ENCODE data around the gene INS.

The INS gene

DNA sequence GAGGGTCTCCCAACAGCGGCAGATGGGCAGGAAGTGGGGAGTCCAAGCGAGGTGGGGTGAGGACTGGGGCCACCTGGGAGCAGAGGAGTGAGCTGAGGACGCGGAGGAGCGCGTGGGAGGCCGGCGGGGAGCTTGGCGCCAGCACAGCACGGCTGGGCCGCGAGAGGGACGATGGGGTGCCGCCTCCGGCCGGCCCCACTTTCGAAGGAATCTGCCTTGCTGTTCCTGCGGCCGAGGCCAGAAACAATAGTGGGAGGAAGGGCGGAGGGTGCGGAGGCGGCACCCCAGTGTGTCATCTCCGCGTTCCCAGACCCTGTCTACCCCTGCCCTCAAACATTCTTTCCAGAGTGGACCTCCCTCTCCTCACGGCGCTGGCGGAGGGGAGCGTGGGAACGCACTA is 5.5 kb downstream of the INS start:
- H2AFZ ChIP-seq (ENCODE audit: low read depth, low read length, severe bottlenecking) = no peak overlapping the region
- no peak overlapping the region for H3K27ac ChIP-seq (ENCODE audit: low read depth, low read length)
- H3K9ac ChIP-seq (ENCODE audit: low read length) = no peak overlapping the region
- H3K4me2 ChIP-seq (ENCODE audit: low read depth, low read length, poor library complexity, severe bottlenecking) = no peak overlapping the region
- H3F3A ChIP-seq (ENCODE audit: insufficient read depth) = no peaks in the 10 kb centered on the region
- H3K36me3 ChIP-seq (ENCODE audit: low read length) = no peaks in the 10 kb centered on the region
- H4K20me1 ChIP-seq (ENCODE audit: low read depth, low read length) = no peaks in the 10 kb centered on the region
- no peak overlapping the region for H3K4me3 ChIP-seq (ENCODE audit: insufficient read depth, low read length, poor library complexity, severe bottlenecking)
- no peaks in the 10 kb centered on the region for H3K9me2 ChIP-seq (replicated peaks; ENCODE audit: insufficient read depth, low read length)
- H3K9me3 ChIP-seq (ENCODE audit: insufficient read depth, low read length) = no peaks in the 10 kb centered on the region
- TF ChIP-seq, protein P1, sequence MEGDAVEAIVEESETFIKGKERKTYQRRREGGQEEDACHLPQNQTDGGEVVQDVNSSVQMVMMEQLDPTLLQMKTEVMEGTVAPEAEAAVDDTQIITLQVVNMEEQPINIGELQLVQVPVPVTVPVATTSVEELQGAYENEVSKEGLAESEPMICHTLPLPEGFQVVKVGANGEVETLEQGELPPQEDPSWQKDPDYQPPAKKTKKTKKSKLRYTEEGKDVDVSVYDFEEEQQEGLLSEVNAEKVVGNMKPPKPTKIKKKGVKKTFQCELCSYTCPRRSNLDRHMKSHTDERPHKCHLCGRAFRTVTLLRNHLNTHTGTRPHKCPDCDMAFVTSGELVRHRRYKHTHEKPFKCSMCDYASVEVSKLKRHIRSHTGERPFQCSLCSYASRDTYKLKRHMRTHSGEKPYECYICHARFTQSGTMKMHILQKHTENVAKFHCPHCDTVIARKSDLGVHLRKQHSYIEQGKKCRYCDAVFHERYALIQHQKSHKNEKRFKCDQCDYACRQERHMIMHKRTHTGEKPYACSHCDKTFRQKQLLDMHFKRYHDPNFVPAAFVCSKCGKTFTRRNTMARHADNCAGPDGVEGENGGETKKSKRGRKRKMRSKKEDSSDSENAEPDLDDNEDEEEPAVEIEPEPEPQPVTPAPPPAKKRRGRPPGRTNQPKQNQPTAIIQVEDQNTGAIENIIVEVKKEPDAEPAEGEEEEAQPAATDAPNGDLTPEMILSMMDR (IDR thresholded peaks at IDR 0.05; ENCODE audit: insufficient read depth, low read length, poor library complexity, severe bottlenecking) = no peak
- TF ChIP-seq EZH2phosphoT487 (conservative IDR thresholded peaks at IDR 0.05; ENCODE audit: low read length) = no peak
- no peaks in the 10 kb centered on the region for H3K79me2 ChIP-seq (ENCODE audit: insufficient read depth, low read length)
- no peaks in the 10 kb centered on the region for H3K27me3 ChIP-seq (ENCODE audit: low read length)

DNA sequence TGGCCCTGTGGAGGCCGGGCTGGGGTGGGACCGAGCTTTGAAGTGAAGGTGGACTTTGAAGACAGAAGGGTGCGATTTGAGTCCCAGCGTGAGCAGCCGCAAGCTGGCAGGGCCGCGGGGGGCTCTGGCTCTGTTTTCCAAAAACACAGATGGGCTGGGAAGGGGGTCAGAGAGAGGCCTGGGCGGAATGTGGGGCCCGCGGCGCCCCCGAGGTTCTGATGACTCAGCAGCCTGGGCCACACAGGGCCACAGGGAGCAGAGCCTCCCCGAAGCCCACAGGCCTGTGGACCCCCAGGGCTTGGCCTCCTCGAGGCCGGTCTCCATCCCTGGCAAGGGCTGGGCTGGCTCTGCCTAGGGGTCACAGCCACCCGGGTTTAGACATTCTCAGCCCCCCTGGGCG is 6.1 kb downstream of the INS start:
- no peak overlapping the region for H3K4me2 ChIP-seq (ENCODE audit: low read depth, low read length, poor library complexity, severe bottlenecking)
- H3F3A ChIP-seq (ENCODE audit: insufficient read depth) = no peaks in the 10 kb centered on the region
- no peak overlapping the region for H3K4me3 ChIP-seq (ENCODE audit: insufficient read depth, low read length, poor library complexity, severe bottlenecking)
- H4K20me1 ChIP-seq (ENCODE audit: low read depth, low read length) = no peaks in the 10 kb centered on the region
- no peak overlapping the region for H3K27ac ChIP-seq (ENCODE audit: low read depth, low read length)
- no peaks in the 10 kb centered on the region for H3K79me2 ChIP-seq (ENCODE audit: insufficient read depth, low read length)
- H3K36me3 ChIP-seq (ENCODE audit: low read length) = no peaks in the 10 kb centered on the region
- no peaks in the 10 kb centered on the region for H3K9me3 ChIP-seq (ENCODE audit: insufficient read depth, low read length)
- TF ChIP-seq, protein P1 (IDR thresholded peaks at IDR 0.05; ENCODE audit: insufficient read depth, low read length, poor library complexity, severe bottlenecking) = no peak
- no peak for TF ChIP-seq EZH2phosphoT487 (conservative IDR thresholded peaks at IDR 0.05; ENCODE audit: low read length)
- H3K9ac ChIP-seq (ENCODE audit: low read length) = no peak overlapping the region
- H2AFZ ChIP-seq (ENCODE audit: low read depth, low read length, severe bottlenecking) = no peak overlapping the region
- H3K27me3 ChIP-seq (ENCODE audit: low read length) = no peaks in the 10 kb centered on the region
- no peaks in the 10 kb centered on the region for H3K9me2 ChIP-seq (replicated peaks; ENCODE audit: insufficient read depth, low read length)

DNA sequence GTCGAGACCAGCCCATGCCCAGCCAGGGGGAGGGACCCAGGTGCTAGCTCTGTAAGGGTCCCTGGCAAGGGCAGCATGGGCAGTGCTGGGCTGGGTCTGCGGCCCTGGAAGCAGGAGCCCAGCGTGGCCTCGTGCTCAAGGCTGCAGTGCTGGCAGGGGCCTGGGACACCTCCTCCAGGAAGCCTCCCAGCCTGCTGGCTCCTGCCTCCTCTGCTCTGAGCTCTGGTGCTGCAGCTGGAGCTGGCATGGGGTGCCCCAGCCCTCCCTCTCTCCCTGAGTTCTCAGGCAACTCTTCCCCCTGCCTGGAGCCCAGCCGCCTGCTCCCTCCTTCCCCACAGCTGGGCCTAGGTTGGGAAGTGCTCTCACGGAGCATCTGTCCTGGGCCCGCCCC is 6.8 kb downstream of the INS start:
- H3K79me2 ChIP-seq (ENCODE audit: insufficient read depth, low read length) = no peaks in the 10 kb centered on the region
- H3K4me2 ChIP-seq (ENCODE audit: low read depth, low read length, poor library complexity, severe bottlenecking) = no peak overlapping the region
- no peak overlapping the region for H3K9ac ChIP-seq (ENCODE audit: low read length)
- no peaks in the 10 kb centered on the region for H3F3A ChIP-seq (ENCODE audit: insufficient read depth)
- no peaks in the 10 kb centered on the region for H3K27me3 ChIP-seq (ENCODE audit: low read length)
- H4K20me1 ChIP-seq (ENCODE audit: low read depth, low read length) = no peaks in the 10 kb centered on the region
- no peaks in the 10 kb centered on the region for H3K36me3 ChIP-seq (ENCODE audit: low read length)
- H3K9me3 ChIP-seq (ENCODE audit: insufficient read depth, low read length) = no peaks in the 10 kb centered on the region
- H3K4me3 ChIP-seq (ENCODE audit: insufficient read depth, low read length, poor library complexity, severe bottlenecking) = no peak overlapping the region
- H3K9me2 ChIP-seq (replicated peaks; ENCODE audit: insufficient read depth, low read length) = no peaks in the 10 kb centered on the region
- no peak overlapping the region for H2AFZ ChIP-seq (ENCODE audit: low read depth, low read length, severe bottlenecking)
- no peak for TF ChIP-seq EZH2phosphoT487 (conservative IDR thresholded peaks at IDR 0.05; ENCODE audit: low read length)
- TF ChIP-seq, protein P1 (IDR thresholded peaks at IDR 0.05; ENCODE audit: insufficient read depth, low read length, poor library complexity, severe bottlenecking) = no peak
- no peak overlapping the region for H3K27ac ChIP-seq (ENCODE audit: low read depth, low read length)

Data from SU-DHL-6 (cell line).